ENCODE data around the gene FBXO44. TPM values are rescaled to one million over a fixed set of nuclear protein-coding genes. Genes with fewer than 3 reads are reported as not detected.
"Not testable (repeated sequence)": the region's sequence is repeated elsewhere in the genome, so short reads cannot be mapped to it uniquely, and the experiment has no call there.

Gene FBXO44
- total and polyA plus RNA-seq, 8 donors: 12.1 to 54.6 (median 16.3) TPM

DNA sequence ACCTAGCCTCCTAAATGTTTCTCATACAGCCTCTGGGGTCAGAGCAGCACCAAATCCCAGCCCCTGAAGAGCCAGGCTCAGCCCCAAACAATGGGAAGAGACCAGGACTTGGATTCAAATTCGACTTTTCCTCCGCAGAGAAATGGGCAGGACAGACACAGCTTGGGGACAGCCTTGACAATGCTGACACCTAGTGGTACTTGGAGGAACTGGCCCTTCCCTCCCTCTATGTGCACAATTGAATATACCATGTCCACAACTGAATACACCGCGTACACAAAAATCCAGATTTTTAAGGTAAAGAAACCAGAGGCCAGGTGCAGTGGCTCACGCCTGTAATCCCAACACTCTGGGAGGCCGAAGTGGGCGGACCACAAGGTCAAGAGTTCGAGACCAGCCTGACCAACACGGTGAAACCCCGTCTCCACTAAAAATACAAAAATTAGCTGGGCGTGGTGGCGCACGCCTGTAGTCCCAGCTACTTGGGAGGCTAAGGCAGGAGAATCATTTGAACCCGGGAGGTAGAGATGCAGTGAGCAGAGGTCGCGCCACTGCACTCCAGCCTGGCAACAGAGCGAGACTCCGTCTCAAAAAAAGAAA, 12.2 kb upstream of the FBXO44 start:
- peak; percentile 63 to 89 (median 82) for ATAC-seq
- TF ChIP-seq, protein P1, sequence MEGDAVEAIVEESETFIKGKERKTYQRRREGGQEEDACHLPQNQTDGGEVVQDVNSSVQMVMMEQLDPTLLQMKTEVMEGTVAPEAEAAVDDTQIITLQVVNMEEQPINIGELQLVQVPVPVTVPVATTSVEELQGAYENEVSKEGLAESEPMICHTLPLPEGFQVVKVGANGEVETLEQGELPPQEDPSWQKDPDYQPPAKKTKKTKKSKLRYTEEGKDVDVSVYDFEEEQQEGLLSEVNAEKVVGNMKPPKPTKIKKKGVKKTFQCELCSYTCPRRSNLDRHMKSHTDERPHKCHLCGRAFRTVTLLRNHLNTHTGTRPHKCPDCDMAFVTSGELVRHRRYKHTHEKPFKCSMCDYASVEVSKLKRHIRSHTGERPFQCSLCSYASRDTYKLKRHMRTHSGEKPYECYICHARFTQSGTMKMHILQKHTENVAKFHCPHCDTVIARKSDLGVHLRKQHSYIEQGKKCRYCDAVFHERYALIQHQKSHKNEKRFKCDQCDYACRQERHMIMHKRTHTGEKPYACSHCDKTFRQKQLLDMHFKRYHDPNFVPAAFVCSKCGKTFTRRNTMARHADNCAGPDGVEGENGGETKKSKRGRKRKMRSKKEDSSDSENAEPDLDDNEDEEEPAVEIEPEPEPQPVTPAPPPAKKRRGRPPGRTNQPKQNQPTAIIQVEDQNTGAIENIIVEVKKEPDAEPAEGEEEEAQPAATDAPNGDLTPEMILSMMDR (IDR thresholded peaks at IDR 0.05): peak; percentile 83 to 93 (median 90)
- not testable (repeated sequence) for H3K27me3 ChIP-seq, FAIRE-seq, H3K4me1 ChIP-seq, H3K27ac ChIP-seq, H3K9me3 ChIP-seq, H3K4me3 ChIP-seq, H3K36me3 ChIP-seq
- peak in 3 of 6 donors; percentile 35 to 69 (median 58) for DNase-seq
- 58 to 60% methylated on average over 18 of the region's 18 CpGs for WGBS, 2 donors
- intact Hi-C loops (cut with DNase I): loop anchor here in 2 of 3 donors (10.0 kb wide), 4 partner anchors 308 to 608 kb away; no protein-coding TSS in a partner anchor

DNA sequence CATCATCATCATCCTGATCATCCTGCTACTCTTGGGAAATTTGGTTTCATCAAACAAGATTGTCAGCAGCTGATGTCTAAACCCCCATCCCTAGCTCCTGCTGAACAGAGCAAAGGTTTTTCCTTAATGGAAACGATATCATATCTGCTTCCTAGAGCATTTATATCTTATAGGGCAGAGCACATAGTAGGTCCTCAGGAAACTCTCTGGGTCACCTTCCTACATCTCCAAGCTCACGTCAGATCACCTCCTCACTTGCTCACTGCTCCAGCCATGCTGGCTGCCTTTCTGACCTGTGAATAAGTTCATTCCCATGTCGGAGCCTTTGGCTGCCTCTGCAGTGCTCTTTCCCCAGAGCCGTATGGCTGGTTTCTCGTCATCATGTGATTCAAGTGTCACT, 10.9 kb upstream of the FBXO44 start:
- Histone ChIP-seq H3K27ac (no peak overlapping the region), H3K27me3 (no peaks in the 10 kb centered on the region), H3K9me3 (no peaks in the 10 kb centered on the region), H3K4me3 (no peak overlapping the region), H3K4me1 (peaks cover 0 to 10% (median 6%) of the 10 kb centered on the region in 3 donors), H3K36me3 (no peaks in the 10 kb centered on the region)
- intact Hi-C loops (cut with DNase I): loop anchor here in 2 of 3 donors (10.0 kb wide), 4 partner anchors 309 to 609 kb away; no protein-coding TSS in a partner anchor
- FAIRE-seq: no peak
- DNase-seq: peak in 1 of 6 donors; percentile 25
- no peak for ATAC-seq
- TF ChIP-seq, protein P1 (IDR thresholded peaks at IDR 0.05): no peak
- 48 to 51% methylated on average over 5 of the region's 5 CpGs for WGBS, 2 donors

DNA sequence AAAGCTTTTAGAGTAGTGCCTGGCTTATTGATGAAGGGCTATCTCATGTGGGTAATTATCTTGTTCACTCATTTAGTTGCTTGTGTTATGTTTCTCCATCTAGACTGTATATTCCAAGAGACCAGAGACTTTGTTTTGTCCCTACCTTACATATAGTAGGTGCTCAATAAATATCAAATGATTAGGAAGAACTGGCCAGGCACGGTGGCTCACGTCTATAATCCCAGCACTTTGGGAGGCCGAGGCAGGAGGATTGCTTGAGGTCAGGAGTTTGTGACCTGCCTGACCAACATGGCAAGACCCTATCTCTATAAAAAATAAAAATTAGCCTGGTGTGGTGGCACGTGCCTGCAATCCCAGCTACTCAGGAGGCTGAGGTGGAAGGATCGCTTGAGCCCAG, 9.4 kb upstream of the FBXO44 start:
- 95 to 96% methylated on average over 5 of the region's 5 CpGs for WGBS, 2 donors
- no peak overlapping the region for H3K27ac ChIP-seq
- no peak overlapping the region for H3K4me3 ChIP-seq
- no peaks in the 10 kb centered on the region for H3K9me3 ChIP-seq
- DNase-seq (no peak), ATAC-seq (no peak), FAIRE-seq (no peak)
- TF ChIP-seq, protein P1 (IDR thresholded peaks at IDR 0.05): no peak
- no peaks in the 10 kb centered on the region for H3K36me3 ChIP-seq
- H3K27me3 ChIP-seq: no peaks in the 10 kb centered on the region
- intact Hi-C loops (cut with DNase I): loop anchor here in 2 of 3 donors (10.0 kb wide), 4 partner anchors 310 to 610 kb away; no protein-coding TSS in a partner anchor
- peaks cover 5 to 17% (median 6%) of the 10 kb centered on the region in 3 donors for H3K4me1 ChIP-seq

GRCh38 chr1:11645670-11646265, 8.9 kb upstream of the FBXO44 start:
- H3K36me3 ChIP-seq: no peaks in the 10 kb centered on the region
- H3K9me3 ChIP-seq: no peaks in the 10 kb centered on the region
- intact Hi-C loops (cut with DNase I): loop anchor here in 2 of 3 donors (10.0 kb wide), 4 partner anchors 311 to 611 kb away; no protein-coding TSS in a partner anchor
- peaks cover 5 to 17% (median 6%) of the 10 kb centered on the region in 3 donors for H3K4me1 ChIP-seq
- TF ChIP-seq, protein P1 (IDR thresholded peaks at IDR 0.05): peak; percentile 54 to 72 (median 62)
- WGBS, 2 donors: 37 to 44% methylated on average over 8 of the region's 8 CpGs
- peak in 2 of 4 donors; percentile 32 to 37 for ATAC-seq
- FAIRE-seq: no peak
- no peaks in the 10 kb centered on the region for H3K27me3 ChIP-seq
- no peak overlapping the region for H3K27ac ChIP-seq
- peak; percentile 60 to 93 (median 78) for DNase-seq
- H3K4me3 ChIP-seq: no peak overlapping the region
